HEK293 (cell line): ENCODE measurements around the gene CACNA2D1.

Experiments used
- CTCF ChIA-PET: fragments of 350-600 bp; formaldehyde crosslinking; extraction: SDS; loops from one replicate; lab custom pipeline; 2021; ENCODE audit warnings: antibody characterized with exemption; lab: Yijun Ruan, JAX
- POLR2A ChIA-PET: fragments of 300-600 bp; formaldehyde crosslinking; extraction: SDS; loops from one replicate; lab custom pipeline; 2020; ENCODE audit warnings: antibody characterized with exemption, inconsistent platforms; lab: Yijun Ruan, JAX
- H3K27ac ChIP-seq: fragments of 200-500 bp; sonication (Bioruptor generic); 2 replicates; pipeline ENCODE4 v1.5.1; 2014; ENCODE audit warnings: low read depth, low read length, control low read depth, inconsistent platforms; ENCODE audit errors: extremely low read depth
- H3K36me3 ChIP-seq, 2 experiments: fragments of 200-500 bp in 1 of 2; sonication (Bioruptor generic) in 1 of 2; 1 replicate in 1 of 2; 2 replicates in 1 of 2; pipeline ENCODE4 v1.5.1; 2014 to 2017; ENCODE audit warnings: inconsistent platforms in 2 of 2, low read length in 2 of 2; ENCODE audit not compliant: control insufficient read depth in 2 of 2, insufficient read depth in 1 of 2
- H3K4me1 ChIP-seq: fragments of 200-500 bp; sonication (Bioruptor generic); 2 replicates; pipeline ENCODE4 v1.5.1; 2014; ENCODE audit warnings: mild to moderate bottlenecking, low read length, inconsistent platforms; ENCODE audit not compliant: control insufficient read depth, insufficient read depth
- H3K4me3 ChIP-seq: 2 replicates; pipeline ENCODE4 v1.5.1; 2011; ENCODE audit warnings: low read depth, mild to moderate bottlenecking, control low read depth, low read length, moderate library complexity
- H3K9me3 ChIP-seq: fragments of 200-500 bp; sonication (Bioruptor generic); 2 replicates; pipeline ENCODE4 v1.5.1; 2014; ENCODE audit warnings: low read depth, low read length, inconsistent platforms; ENCODE audit not compliant: control insufficient read depth, insufficient read depth
- KLF7 ChIP-seq: fragments of 450-650 bp; formaldehyde crosslinking; IDR thresholded peaks from 2 replicates; pipeline ENCODE4 v1.5.1; 2016; ENCODE audit warnings: missing biosample characterization, missing genetic modification characterization, borderline replicate concordance
- PBX3 ChIP-seq: sonication (generic); formaldehyde crosslinking; IDR thresholded peaks from 2 replicates; pipeline ENCODE4 v1.8.1; 2022; ENCODE audit warnings: mild to moderate bottlenecking, moderate library complexity, missing genetic modification reagents
- PRDM10 ChIP-seq: fragments of 450-650 bp; formaldehyde crosslinking; IDR thresholded peaks from 2 replicates; pipeline ENCODE4 v1.5.1; 2016; ENCODE audit warnings: missing biosample characterization, missing genetic modification characterization
- TRIM28 ChIP-seq: IDR thresholded peaks from 2 replicates; pipeline ENCODE4 v1.6.1; 2011; ENCODE audit warnings: low read length, control low read depth, borderline replicate concordance
- TSHZ1 ChIP-seq: fragments of 450-650 bp; formaldehyde crosslinking; IDR thresholded peaks from 2 replicates; pipeline ENCODE4 v1.5.1; 2016; ENCODE audit warnings: missing biosample characterization, missing genetic modification characterization, borderline replicate concordance
- ZBTB44 ChIP-seq: fragments of 450-650 bp; IDR thresholded peaks from 2 replicates; pipeline ENCODE4 v1.5.1; 2018; ENCODE audit warnings: missing biosample characterization, mild to moderate bottlenecking, missing genetic modification characterization
- ZBTB6 ChIP-seq: fragments of 450-650 bp; formaldehyde crosslinking; IDR thresholded peaks from 2 replicates; pipeline ENCODE4 v1.5.1; 2017; ENCODE audit warnings: missing biosample characterization, missing genetic modification characterization
- ZIC2 ChIP-seq: fragments of 450-650 bp; formaldehyde crosslinking; IDR thresholded peaks from 2 replicates; pipeline ENCODE4 v1.5.1; 2016; ENCODE audit warnings: missing biosample characterization, missing genetic modification characterization
- ZNF10 ChIP-seq: fragments of 450-650 bp; formaldehyde crosslinking; IDR thresholded peaks from 2 replicates; pipeline ENCODE4 v1.5.1; 2017; ENCODE audit warnings: missing biosample characterization, missing genetic modification characterization
- ZNF221 ChIP-seq: fragments of 450-650 bp; formaldehyde crosslinking; IDR thresholded peaks from 2 replicates; pipeline ENCODE4 v1.5.1; 2017; ENCODE audit warnings: missing biosample characterization, missing genetic modification characterization, borderline replicate concordance
- ZNF335 ChIP-seq: fragments of 450-650 bp; formaldehyde crosslinking; conservative IDR thresholded peaks from 2 replicates; pipeline ENCODE4 v1.5.1; 2016; ENCODE audit warnings: missing biosample characterization, missing genetic modification characterization
- ZNF404 ChIP-seq: fragments of 450-650 bp; formaldehyde crosslinking; IDR thresholded peaks from 2 replicates; pipeline ENCODE4 v1.5.1; 2017; ENCODE audit warnings: missing biosample characterization, missing genetic modification characterization
- ZNF48 ChIP-seq: fragments of 450-650 bp; formaldehyde crosslinking; IDR thresholded peaks from 2 replicates; pipeline ENCODE4 v1.5.1; 2016; ENCODE audit warnings: missing biosample characterization, missing genetic modification characterization
- ZNF510 ChIP-seq: fragments of 450-650 bp; formaldehyde crosslinking; IDR thresholded peaks from 2 replicates; pipeline ENCODE4 v1.5.1; 2018; ENCODE audit warnings: mild to moderate bottlenecking, missing genetic modification characterization, missing biosample characterization; ENCODE audit not compliant: insufficient replicate concordance
- ZNF580 ChIP-seq: fragments of 450-650 bp; formaldehyde crosslinking; IDR thresholded peaks from 2 replicates; pipeline ENCODE4 v1.5.1; 2016; ENCODE audit warnings: missing biosample characterization, missing genetic modification characterization
- ZNF596 ChIP-seq: fragments of 450-650 bp; IDR thresholded peaks from 2 replicates; pipeline ENCODE4 v1.5.0; 2018; ENCODE audit warnings: missing biosample characterization, mild to moderate bottlenecking, missing genetic modification characterization, moderate library complexity
- ZNF654 ChIP-seq: fragments of 450-650 bp; formaldehyde crosslinking; IDR thresholded peaks from 2 replicates; pipeline ENCODE4 v1.5.1; 2016; ENCODE audit warnings: low read depth, missing biosample characterization, missing genetic modification characterization
- ZNF791 ChIP-seq: fragments of 450-650 bp; formaldehyde crosslinking; IDR thresholded peaks from 2 replicates; pipeline ENCODE4 v1.5.1; 2016; ENCODE audit warnings: missing biosample characterization, missing genetic modification characterization
- ZNF792 ChIP-seq: fragments of 450-650 bp; formaldehyde crosslinking; IDR thresholded peaks from 2 replicates; pipeline ENCODE4 v1.5.1; 2016; ENCODE audit warnings: missing biosample characterization, missing genetic modification characterization

The CACNA2D1 gene

GRCh38 chr7:82039621-82040020 lies 404.0 kb downstream of the CACNA2D1 start:
- Histone ChIP-seq H3K4me3 (no peak overlapping the region), H3K36me3 (no peaks in the 10 kb centered on the region)
- no peak for TF ChIP-seq ZNF10 (tag by site-specific recombination)
- TF ChIP-seq TSHZ1 (tag by site-specific recombination), result no peak
- TF ChIP-seq ZNF335 (tag by site-specific recombination), result no peak
- TF ChIP-seq, all 188 proteins: peak for 0
- no peaks in the 10 kb centered on the region for H3K4me1 ChIP-seq
- no peak overlapping the region for H3K27ac ChIP-seq
- ChIA-PET CTCF (interaction anchor here (0.6 kb wide), 2 partner anchors 533 to 772 kb away, joined by 3 read pairs; no protein-coding TSS in a partner anchor), POLR2A (no interaction called here)
- H3K9me3 ChIP-seq, result no peaks in the 10 kb centered on the region

GRCh38 chr7:82036146-82036886 lies 407.3 kb downstream of the CACNA2D1 start:
- CTCF ChIA-PET, result interaction anchor here (0.6 kb wide), 1 partner anchor 45 kb away, joined by 3 read pairs; no protein-coding TSS in a partner anchor
- POLR2A ChIA-PET, result no interaction called here
- no peak overlapping the region for H3K27ac ChIP-seq
- TF ChIP-seq TRIM28, result no peak
- no peak for TF ChIP-seq ZNF596 (tag by site-specific recombination)
- no peak for TF ChIP-seq ZIC2
- TF ChIP-seq ZNF48 (tag by site-specific recombination), result no peak
- no peak for TF ChIP-seq PBX3
- TF ChIP-seq KLF7 (tag by site-specific recombination), result no peak
- TF ChIP-seq PRDM10 (tag by site-specific recombination), result no peak
- no peak for TF ChIP-seq ZNF221
- TF ChIP-seq ZNF404 (tag by site-specific recombination), result no peak
- TF ChIP-seq ZNF792, result no peak
- TF ChIP-seq ZNF654, result no peak
- no peak for TF ChIP-seq ZNF791 (tag by site-specific recombination)
- no peak for TF ChIP-seq ZBTB6
- TF ChIP-seq ZNF580 (tag by site-specific recombination), result no peak
- TF ChIP-seq ZNF510 (tag by site-specific recombination), result no peak
- TF ChIP-seq ZBTB44 (tag by site-specific recombination), result no peak
- TF ChIP-seq, all 188 proteins: peak for 0
- H3K4me1 ChIP-seq, result no peaks in the 10 kb centered on the region
- no peak overlapping the region for H3K4me3 ChIP-seq
- no peaks in the 10 kb centered on the region for H3K9me3 ChIP-seq
- no peaks in the 10 kb centered on the region for H3K36me3 ChIP-seq
